ENCODE data around the gene GALNTL6. TPM values are rescaled to one million over a fixed set of nuclear protein-coding genes. Genes with fewer than 3 reads are reported as not detected.

The GALNTL6 gene
- total and polyA plus RNA-seq, 2 donors from 2014 or later: 0.60 TPM; not detected in 1

GRCh38 chr4:172045981-172046380 lies 232.8 kb downstream of the GALNTL6 start:
- Histone ChIP-seq H3K27ac (ENCODE audit: low read depth in 2 of 2, low read length in 2 of 2) (no peak overlapping the region), H3K9ac (ENCODE audit: low read length in 3 of 3) (no peak overlapping the region), H3K27me3 (ENCODE audit: control insufficient read depth, insufficient read depth, low read length) (no peaks in the 10 kb centered on the region), H3K4me1 (ENCODE audit: control insufficient read depth in 2 of 3, insufficient read depth in 2 of 3, low read depth in 1 of 3, low read length in 3 of 3) (no peaks in the 10 kb centered on the region), H3K9me3 (ENCODE audit: control insufficient read depth in 2 of 3, insufficient read depth in 1 of 3, low read length in 3 of 3) (no peaks in the 10 kb centered on the region), H3K36me3 (ENCODE audit: control insufficient read depth in 2 of 3, insufficient read depth in 3 of 3, low read length in 3 of 3) (no peaks in the 10 kb centered on the region), H3K4me3 (ENCODE audit: low read length in 3 of 3) (no peak overlapping the region)
- intact Hi-C loops (cut with DNase I): no loop called here
- no peak for FAIRE-seq
- DNase-seq: no peak
- no peak for TF ChIP-seq CTCF (IDR thresholded peaks at IDR 0.05; ENCODE audit: borderline replicate concordance, extremely low read depth, insufficient read depth)

DNA sequence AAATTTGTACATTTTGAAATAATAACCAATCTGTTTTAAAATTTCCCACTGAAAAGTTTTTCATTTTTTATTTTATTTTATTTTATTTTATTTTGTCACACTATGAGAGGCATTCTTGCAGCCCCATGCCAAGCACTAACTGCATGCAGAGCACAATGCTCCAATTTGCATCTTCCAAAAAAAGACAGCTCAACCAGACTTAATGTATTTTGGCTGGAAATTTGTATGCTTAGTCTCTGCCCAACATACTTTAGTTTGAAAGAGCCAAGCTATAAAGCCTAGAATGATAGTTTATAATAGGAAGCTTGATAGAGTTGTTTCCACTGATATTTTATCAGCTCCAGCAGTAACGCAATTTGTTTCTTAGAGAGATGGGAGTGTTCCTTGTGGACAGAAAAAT lies 235.5 kb downstream of the GALNTL6 start:
- Histone ChIP-seq H3K27me3 (ENCODE audit: control insufficient read depth, insufficient read depth, low read length) (no peaks in the 10 kb centered on the region), H3K9me3 (ENCODE audit: control insufficient read depth in 2 of 3, insufficient read depth in 1 of 3, low read length in 3 of 3) (no peaks in the 10 kb centered on the region), H3K4me3 (ENCODE audit: low read length in 3 of 3) (no peak overlapping the region), H3K9ac (ENCODE audit: low read length in 3 of 3) (no peak overlapping the region), H3K4me1 (ENCODE audit: control insufficient read depth in 2 of 3, insufficient read depth in 2 of 3, low read depth in 1 of 3, low read length in 3 of 3) (no peaks in the 10 kb centered on the region), H3K27ac (ENCODE audit: low read depth in 2 of 2, low read length in 2 of 2) (no peak overlapping the region), H3K36me3 (ENCODE audit: control insufficient read depth in 2 of 3, insufficient read depth in 3 of 3, low read length in 3 of 3) (no peaks in the 10 kb centered on the region)
- TF ChIP-seq CTCF (IDR thresholded peaks at IDR 0.05; ENCODE audit: borderline replicate concordance, extremely low read depth, insufficient read depth): no peak
- intact Hi-C loops (cut with DNase I): no loop called here
- DNase-seq: no peak
- no peak for FAIRE-seq

GRCh38 chr4:172050911-172051310 lies 237.7 kb downstream of the GALNTL6 start:
- no peaks in the 10 kb centered on the region for H3K27me3 ChIP-seq (ENCODE audit: control insufficient read depth, insufficient read depth, low read length)
- no peak overlapping the region for H3K9ac ChIP-seq (ENCODE audit: low read length in 3 of 3)
- FAIRE-seq: no peak
- DNase-seq: no peak
- TF ChIP-seq CTCF (IDR thresholded peaks at IDR 0.05; ENCODE audit: borderline replicate concordance, extremely low read depth, insufficient read depth): no peak
- intact Hi-C loops (cut with DNase I): no loop called here
- H3K36me3 ChIP-seq (ENCODE audit: control insufficient read depth in 2 of 3, insufficient read depth in 3 of 3, low read length in 3 of 3): no peaks in the 10 kb centered on the region
- H3K27ac ChIP-seq (ENCODE audit: low read depth in 2 of 2, low read length in 2 of 2): no peak overlapping the region
- no peaks in the 10 kb centered on the region for H3K4me1 ChIP-seq (ENCODE audit: control insufficient read depth in 2 of 3, insufficient read depth in 2 of 3, low read depth in 1 of 3, low read length in 3 of 3)
- no peak overlapping the region for H3K4me3 ChIP-seq (ENCODE audit: low read length in 3 of 3)
- no peaks in the 10 kb centered on the region for H3K9me3 ChIP-seq (ENCODE audit: control insufficient read depth in 2 of 3, insufficient read depth in 1 of 3, low read length in 3 of 3)

- no peak for TF ChIP-seq CTCF (IDR thresholded peaks at IDR 0.05; ENCODE audit: borderline replicate concordance, extremely low read depth, insufficient read depth)
- Histone ChIP-seq H3K27ac (ENCODE audit: low read depth in 2 of 2, low read length in 2 of 2) (no peak overlapping the region), H3K9ac (ENCODE audit: low read length in 3 of 3) (no peak overlapping the region), H3K4me3 (ENCODE audit: low read length in 3 of 3) (no peak overlapping the region), H3K36me3 (ENCODE audit: control insufficient read depth in 2 of 3, insufficient read depth in 3 of 3, low read length in 3 of 3) (no peaks in the 10 kb centered on the region), H3K27me3 (ENCODE audit: control insufficient read depth, insufficient read depth, low read length) (no peaks in the 10 kb centered on the region), H3K4me1 (ENCODE audit: control insufficient read depth in 2 of 3, insufficient read depth in 2 of 3, low read depth in 1 of 3, low read length in 3 of 3) (no peaks in the 10 kb centered on the region), H3K9me3 (ENCODE audit: control insufficient read depth in 2 of 3, insufficient read depth in 1 of 3, low read length in 3 of 3) (no peaks in the 10 kb centered on the region)
- FAIRE-seq: no peak
- intact Hi-C loops (cut with DNase I): no loop called here
- DNase-seq: no peak
Measured at GRCh38 chr4:172055046-172055445, 241.8 kb downstream of the GALNTL6 start.

All from kidney (tissue), 14 donors.